ENCODE data around the gene SERPINA12.
A peak's percentile ranks its signal among the peaks of the same experiment; 100 is the strongest.

Gene SERPINA12

GRCh38 chr14:94462763-94463572 lies 46.3 kb downstream of the SERPINA12 start:
- no peak for DNase-seq

DNA sequence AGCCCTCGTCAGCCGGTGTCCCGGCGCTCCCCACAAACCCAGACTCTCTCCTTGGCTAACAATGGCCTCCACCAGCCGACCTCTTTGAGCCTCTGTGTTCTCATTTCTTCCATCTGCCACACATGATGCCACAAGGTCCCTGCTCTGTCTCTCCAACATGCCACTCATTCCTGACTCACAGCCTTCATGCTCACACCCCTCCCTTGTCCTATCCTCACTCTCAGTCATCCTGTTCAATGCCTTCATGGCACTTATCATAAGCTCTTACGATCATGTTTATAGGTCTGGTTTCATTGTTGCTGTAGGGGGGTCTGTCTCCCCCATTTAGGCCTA lies 47.1 kb downstream of the SERPINA12 start:
- DNase-seq: no peak

GRCh38 chr14:94461526-94462218 lies 47.6 kb downstream of the SERPINA12 start:
- no peak for DNase-seq

DNA sequence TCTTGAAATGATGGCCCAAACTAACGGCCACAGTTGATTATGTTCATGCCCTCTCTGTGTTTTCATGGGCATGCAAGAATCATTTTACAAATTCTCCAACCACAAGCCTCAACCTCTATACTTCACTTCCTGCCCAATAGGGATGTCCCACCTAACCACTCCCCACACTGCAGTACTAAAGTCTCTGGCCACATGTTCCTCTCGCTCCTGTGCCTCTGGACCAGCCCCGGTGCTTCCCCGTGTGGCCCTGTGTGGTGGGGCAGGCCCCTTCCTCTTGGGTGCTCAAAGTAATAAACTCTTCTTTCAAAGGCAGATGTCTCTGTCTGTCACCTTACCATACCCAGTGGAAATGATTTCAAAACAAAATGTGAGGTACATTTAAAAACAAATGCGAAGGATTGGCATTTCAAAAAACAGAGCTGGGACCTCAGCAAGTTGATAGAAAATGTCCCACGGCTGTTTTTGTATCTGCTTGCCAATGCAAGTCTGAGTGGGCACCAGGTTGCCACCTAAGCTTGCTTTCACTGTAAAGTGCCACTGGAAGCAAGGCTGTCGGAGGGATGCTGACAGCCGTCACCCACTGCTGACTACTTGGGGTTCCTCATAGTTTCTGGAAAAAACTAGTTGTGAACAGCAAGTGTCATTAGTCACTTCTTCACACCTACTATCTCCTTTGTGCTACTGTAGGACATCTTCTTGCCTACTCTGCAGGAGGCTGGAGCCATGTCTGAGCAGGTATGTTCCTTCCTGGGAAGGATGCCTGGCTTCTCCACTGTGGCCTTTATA lies 48.4 kb downstream of the SERPINA12 start:
- DNase-seq: no peak

DNA sequence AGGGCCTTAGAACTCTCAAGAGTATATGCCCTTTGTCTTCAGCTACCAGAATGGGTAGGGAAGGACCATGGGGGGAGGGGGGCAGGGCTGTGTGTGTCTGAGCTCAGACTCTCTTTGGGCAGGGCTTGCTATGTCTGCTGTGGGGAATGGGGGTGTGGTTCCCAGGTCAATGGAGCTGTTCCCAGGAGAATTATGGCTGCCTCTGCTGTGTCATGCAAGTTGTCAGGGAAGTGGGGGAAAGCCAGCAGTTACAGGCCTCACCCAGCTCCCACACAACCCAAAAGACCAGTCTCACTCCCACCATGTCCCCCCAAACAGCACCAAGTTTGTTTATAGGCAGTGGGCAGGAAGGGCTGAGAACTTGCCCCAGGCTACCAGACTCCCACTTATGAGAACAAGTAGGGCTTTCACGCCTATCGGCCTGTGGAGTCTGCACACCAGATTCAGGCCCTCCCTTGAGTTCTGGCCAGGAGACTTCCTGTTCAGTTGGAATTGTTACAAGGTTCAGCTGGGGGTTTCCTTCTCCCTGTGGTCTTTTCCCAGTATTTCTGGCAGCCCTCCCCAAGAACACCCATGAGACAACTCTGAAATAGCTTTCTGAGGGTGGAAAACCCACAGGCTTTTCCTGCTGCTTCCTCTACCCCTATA lies 50.6 kb downstream of the SERPINA12 start:
- no peak for DNase-seq

- no peak for DNase-seq
These were observed 51.2 kb downstream of the SERPINA12 start for GRCh38 chr14:94458096-94458495.

- no peak for DNase-seq
These were observed 53.3 kb downstream of the SERPINA12 start for GRCh38 chr14:94455928-94456327.

- DNase-seq: no peak
These were observed 57.4 kb downstream of the SERPINA12 start for GRCh38 chr14:94451826-94452225.

DNA sequence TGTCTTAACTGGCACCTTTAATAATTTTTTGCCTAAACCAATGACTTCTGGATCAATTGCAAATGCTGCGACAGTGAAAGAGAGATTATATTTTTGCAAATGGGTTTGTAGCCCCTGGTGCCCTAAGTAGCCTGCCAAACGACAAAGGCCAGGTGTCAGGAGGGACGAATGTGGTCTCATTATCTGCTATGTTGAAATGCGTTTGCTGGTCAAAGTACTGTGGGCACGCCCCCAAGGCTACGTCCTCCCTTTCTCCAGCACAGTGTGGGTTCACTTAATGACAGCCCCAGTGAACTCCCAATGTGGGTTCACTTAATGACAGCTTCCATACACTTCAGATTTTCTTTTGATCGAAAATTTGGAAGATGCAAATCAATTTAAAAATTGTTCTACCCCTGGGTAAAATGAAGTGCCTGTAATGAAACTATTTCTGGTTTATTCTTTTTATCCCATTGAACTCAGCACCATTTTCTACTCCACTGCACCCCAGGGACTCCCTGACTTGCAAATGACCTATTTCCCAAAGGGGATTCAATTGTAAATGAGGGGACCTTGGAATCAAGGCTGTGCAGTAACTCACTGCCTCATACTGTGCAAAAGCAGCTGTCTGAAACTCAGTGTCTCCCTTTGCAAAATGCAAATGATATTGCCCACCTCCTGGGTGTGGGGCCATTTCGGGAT lies 58.0 kb downstream of the SERPINA12 start:
- DNase-seq: peak; percentile 91

DNA sequence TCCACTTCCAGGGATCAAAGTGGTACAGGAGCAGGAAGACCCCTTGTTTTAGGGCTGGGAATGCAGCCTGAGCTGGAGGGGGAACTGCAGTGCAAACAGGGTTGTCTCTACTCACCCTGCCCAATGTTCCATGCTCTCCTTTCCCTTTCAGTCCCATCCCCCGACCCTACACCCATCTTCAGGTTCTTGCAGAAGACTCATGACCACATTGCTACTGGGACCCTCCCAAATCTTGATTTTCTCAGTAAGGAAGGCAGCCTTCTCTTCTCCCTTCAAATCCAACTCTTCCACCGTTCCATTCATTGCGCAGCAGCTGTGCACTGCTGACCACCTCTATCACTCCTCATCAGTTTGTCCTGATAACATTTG lies 58.6 kb downstream of the SERPINA12 start:
- DNase-seq: no peak

GRCh38 chr14:94449930-94450329 lies 59.3 kb downstream of the SERPINA12 start:
- no peak for DNase-seq

DNA sequence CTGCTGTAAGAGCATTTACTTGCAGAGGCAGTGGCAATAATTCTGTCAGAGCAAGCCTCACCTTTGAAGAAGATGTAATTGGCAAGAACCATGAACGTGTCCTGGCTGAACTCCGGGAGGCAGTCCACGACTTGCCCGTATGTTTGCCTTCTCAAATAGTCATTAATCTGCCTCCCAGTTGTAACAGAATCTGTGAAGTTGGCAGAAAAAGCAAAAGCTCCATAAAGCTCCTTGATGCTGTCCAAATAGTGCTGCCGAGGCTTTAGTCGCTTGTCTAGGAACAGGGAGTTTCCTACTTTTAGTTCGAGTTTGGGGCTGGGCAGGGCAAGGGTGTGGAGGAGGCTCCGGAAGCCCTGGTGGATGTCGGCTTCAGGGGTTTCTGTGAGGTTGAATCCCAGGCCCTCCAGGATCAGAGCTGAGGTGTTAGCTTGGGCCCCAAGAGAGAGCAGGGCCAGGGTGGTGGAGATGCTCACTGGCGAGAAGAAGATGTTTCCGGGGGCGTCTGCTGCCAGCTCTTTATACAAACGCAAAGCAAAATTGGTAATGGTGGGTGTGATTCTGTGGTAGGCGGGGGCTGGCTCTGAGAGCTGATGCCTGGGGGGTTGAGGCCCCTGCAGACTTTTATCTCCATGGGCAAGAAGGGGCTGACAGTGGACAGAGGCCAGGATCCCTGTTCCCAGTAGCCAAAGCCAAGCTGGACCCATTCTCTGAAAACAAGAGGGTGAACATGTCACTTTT lies 61.0 kb downstream of the SERPINA12 start:
- DNase-seq: no peak

DNA sequence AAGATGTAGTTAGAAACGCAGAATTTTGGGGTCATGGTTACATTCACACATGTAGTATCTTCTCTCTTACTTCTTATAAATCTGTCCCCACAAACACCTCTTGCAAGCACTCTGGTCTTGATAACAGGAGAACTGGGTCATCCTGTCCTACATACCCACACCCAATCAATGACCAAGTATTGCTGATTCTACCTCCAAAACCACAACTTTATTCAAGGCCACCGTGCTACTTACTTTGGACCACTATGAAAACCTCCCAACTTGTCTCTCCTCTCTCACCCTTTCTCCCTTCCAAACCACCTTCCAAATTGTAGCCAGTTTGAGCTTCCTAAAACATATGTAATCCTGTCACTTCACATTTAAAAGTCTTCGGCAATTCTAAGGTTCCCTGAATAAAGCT lies 62.1 kb downstream of the SERPINA12 start:
- DNase-seq: no peak

GRCh38 chr14:94446126-94446525 lies 63.1 kb downstream of the SERPINA12 start:
- no peak for DNase-seq

DNA sequence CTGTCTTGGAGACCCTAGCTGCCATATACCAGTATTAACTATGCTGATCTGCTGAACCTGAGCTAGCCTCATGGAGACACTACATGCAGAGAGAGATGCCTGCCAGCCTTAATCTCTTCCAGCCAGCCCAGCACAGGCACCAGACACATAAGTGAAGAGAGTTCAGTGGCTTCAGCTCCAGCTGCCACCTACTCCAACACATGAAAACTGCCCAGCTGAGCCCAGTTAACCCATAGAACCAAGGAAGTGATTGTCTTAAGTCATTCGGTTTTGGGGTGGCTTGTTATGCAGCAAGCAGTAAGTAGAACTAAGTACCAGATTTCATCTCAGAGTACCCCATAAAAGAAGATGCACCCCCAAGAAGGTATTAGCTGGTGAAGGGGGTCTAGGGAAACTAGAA lies 64.3 kb downstream of the SERPINA12 start:
- DNase-seq: no peak

DNA sequence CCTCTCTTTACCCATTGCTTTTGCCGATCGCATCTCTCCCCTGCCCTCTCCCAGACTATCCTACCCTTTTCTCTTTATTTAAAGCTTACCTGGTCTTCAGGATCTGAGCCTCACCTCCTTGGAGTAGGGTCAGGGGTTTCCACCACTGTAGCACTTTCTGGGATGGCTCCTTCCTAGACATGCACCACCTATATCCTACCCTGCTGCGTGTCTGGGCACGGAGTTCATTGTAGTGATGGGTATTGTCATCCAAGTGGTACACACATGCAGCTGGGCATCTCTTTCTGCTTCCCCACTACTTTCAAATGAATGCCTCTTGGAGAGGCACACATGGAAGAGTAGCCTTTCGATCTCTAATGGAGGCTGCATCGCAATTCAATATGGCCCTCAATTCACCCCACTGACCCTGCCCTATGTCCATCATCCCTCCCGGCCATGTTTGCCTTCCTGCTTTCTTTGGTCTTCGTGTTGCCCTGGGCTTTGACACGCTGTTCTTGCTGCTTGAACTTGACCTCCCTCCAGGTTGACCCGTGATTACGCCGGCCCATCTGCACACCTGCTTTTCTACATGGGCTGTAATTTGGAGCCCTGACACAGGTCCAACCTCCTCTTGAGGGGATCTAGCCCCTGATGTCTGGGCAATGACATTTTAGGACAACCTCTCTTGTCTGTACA lies 67.6 kb downstream of the SERPINA12 start:
- no peak for DNase-seq

DNA sequence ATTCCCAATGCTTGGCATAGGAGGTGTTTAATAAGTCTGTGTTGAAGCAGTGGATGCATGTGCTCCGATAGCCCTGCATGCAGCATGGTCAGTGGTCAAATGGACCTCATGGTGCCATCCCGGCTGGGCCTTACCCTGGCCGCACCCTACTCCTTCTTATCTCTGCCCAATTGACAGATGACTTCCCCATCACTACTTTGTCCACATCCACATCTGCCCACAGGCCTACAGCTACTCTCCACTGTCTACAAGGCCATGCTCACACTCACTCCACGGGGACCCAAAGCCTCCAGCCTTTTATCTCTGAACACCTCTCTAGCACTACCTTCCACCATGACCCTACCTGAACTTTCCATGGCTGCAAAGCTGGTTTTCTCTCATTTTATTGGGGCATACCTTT lies 68.1 kb downstream of the SERPINA12 start:
- DNase-seq: no peak

- no peak for DNase-seq
These were observed 69.7 kb downstream of the SERPINA12 start for GRCh38 chr14:94439453-94440057.

All from NCI-H526 treated with DMSO at 0.1 percent for 48 hours (cell line).